HG03159 (cell line): ENCODE results near the gene CACNG5.

Source experiments
- ATAC-seq: cut with Tn5 transposase; IDR thresholded peaks from one replicate; pipeline ENCODE4 v1.9.1; 2021; ENCODE audit warnings: mild to moderate bottlenecking, moderate library complexity; ENCODE audit not compliant: unreplicated experiment

Gene CACNG5

GRCh38 chr17:66834919-66835454, at the start of gene CACNG5:
TSS of gene CACNG5 (plus strand) at chr17:66835117. CDS start at chr17:66877333, 42,216 bp downstream.
- ATAC-seq = no peak

- ATAC-seq = no peak
These were observed 48.8 kb upstream of the CACNG5 start for GRCh38 chr17:66786107-66786506.

GRCh38 chr17:66787914-66788313, 47.0 kb upstream of the CACNG5 start:
- ATAC-seq = no peak

- ATAC-seq = no peak
These were observed 45.8 kb upstream of the CACNG5 start for GRCh38 chr17:66789093-66789492.

- ATAC-seq = no peak
These were observed 44.9 kb upstream of the CACNG5 start for GRCh38 chr17:66789961-66790437.

GRCh38 chr17:66790501-66791061, 44.3 kb upstream of the CACNG5 start:
- ATAC-seq = no peak

GRCh38 chr17:66791347-66791746, 43.6 kb upstream of the CACNG5 start:
- ATAC-seq = no peak

- no peak for ATAC-seq
These were observed 41.1 kb upstream of the CACNG5 start for GRCh38 chr17:66793814-66794213.

- no peak for ATAC-seq
These were observed 39.4 kb upstream of the CACNG5 start for GRCh38 chr17:66795486-66795885.

GRCh38 chr17:66799849-66800537, 34.9 kb upstream of the CACNG5 start:
- ATAC-seq = no peak

- no peak for ATAC-seq
These were observed 31.4 kb upstream of the CACNG5 start for GRCh38 chr17:66803474-66803951.

- ATAC-seq = no peak
These were observed 29.4 kb upstream of the CACNG5 start for GRCh38 chr17:66805567-66805966.

- no peak for ATAC-seq
These were observed 27.7 kb upstream of the CACNG5 start for GRCh38 chr17:66807182-66807581.

GRCh38 chr17:66809408-66809807, 25.5 kb upstream of the CACNG5 start:
- no peak for ATAC-seq

GRCh38 chr17:66810951-66811682, 23.8 kb upstream of the CACNG5 start:
- no peak for ATAC-seq

- ATAC-seq = no peak
These were observed 23.2 kb upstream of the CACNG5 start for GRCh38 chr17:66811683-66812054.

- ATAC-seq = no peak
These were observed 22.3 kb upstream of the CACNG5 start for GRCh38 chr17:66812571-66812970.

- ATAC-seq = no peak
These were observed 21.6 kb upstream of the CACNG5 start for GRCh38 chr17:66813296-66813695.

GRCh38 chr17:66814026-66814425, 20.9 kb upstream of the CACNG5 start:
- ATAC-seq = no peak

- no peak for ATAC-seq
These were observed 20.3 kb upstream of the CACNG5 start for GRCh38 chr17:66814570-66814969.

GRCh38 chr17:66817750-66818149, 17.2 kb upstream of the CACNG5 start:
- ATAC-seq = no peak

- no peak for ATAC-seq
These were observed 15.5 kb upstream of the CACNG5 start for GRCh38 chr17:66819466-66819865.
